SK-N-SH treated with all-trans-retinoic acid at 6 μM for 48 hours (cell line): ENCODE data around the gene MS4A1.

Experiments
- ATAC-seq: fragments of 200-7000 bp; cut with Tn5 transposase; 3 replicates; pipeline ENCODE4 v1.9.1; 2020; ENCODE audit warnings: mild to moderate bottlenecking, moderate library complexity
- CREB5 ChIP-seq: fragments of 250-450 bp; sonication (Bioruptor Pico); IDR thresholded peaks from 2 replicates; pipeline ENCODE4 v1.5.1; 2020; ENCODE audit warnings: low read depth, mild to moderate bottlenecking, moderate library complexity
- CSDC2 ChIP-seq: fragments of 250-450 bp; sonication (Bioruptor Pico); IDR thresholded peaks from 2 replicates; pipeline ENCODE4 v1.5.0; 2020; ENCODE audit warnings: mild to moderate bottlenecking, moderate library complexity
- CSRNP3 ChIP-seq: fragments of 250-450 bp; sonication (Bioruptor Pico); IDR thresholded peaks from 2 replicates; pipeline ENCODE4 v1.5.1; 2021; ENCODE audit warnings: mild to moderate bottlenecking, moderate library complexity
- ESRRG ChIP-seq: fragments of 250-450 bp; sonication (Bioruptor Pico); IDR thresholded peaks from 2 replicates; pipeline ENCODE4 v1.6.1; 2021; ENCODE audit warnings: mild to moderate bottlenecking
- GLIS3 ChIP-seq: fragments of 250-450 bp; sonication (Bioruptor Pico); IDR thresholded peaks from 2 replicates; pipeline ENCODE4 v1.5.0; 2020; ENCODE audit warnings: mild to moderate bottlenecking, moderate library complexity
- ISL1 ChIP-seq: fragments of 250-450 bp; sonication (Bioruptor Pico); IDR thresholded peaks from 2 replicates; pipeline ENCODE4 v2.1.2; 2022; ENCODE audit warnings: mild to moderate bottlenecking, moderate library complexity
- OSR1 ChIP-seq: fragments of 250-450 bp; sonication (Bioruptor Pico); IDR thresholded peaks from 2 replicates; pipeline ENCODE4 v1.8.0; 2022; ENCODE audit warnings: moderate library complexity, mild to moderate bottlenecking, inconsistent platforms
- PATZ1 ChIP-seq: fragments of 250-450 bp; sonication (Bioruptor Pico); IDR thresholded peaks from 2 replicates; pipeline ENCODE4 v1.8.0; 2020; ENCODE audit warnings: mild to moderate bottlenecking, moderate library complexity, borderline replicate concordance
- PPARA ChIP-seq: fragments of 250-450 bp; sonication (Bioruptor Pico); IDR thresholded peaks from 2 replicates; pipeline ENCODE4 v1.5.0; 2020; ENCODE audit warnings: mild to moderate bottlenecking, borderline replicate concordance
- RARB ChIP-seq: fragments of 250-450 bp; sonication (Bioruptor Pico); IDR thresholded peaks from 2 replicates; pipeline ENCODE4 v1.8.0; 2021; ENCODE audit warnings: mild to moderate bottlenecking, moderate library complexity
- SNAI2 ChIP-seq: fragments of 250-450 bp; sonication (Bioruptor Pico); IDR thresholded peaks from 2 replicates; pipeline ENCODE4 v1.5.0; 2020; ENCODE audit warnings: mild to moderate bottlenecking, moderate library complexity
- TCF4 ChIP-seq: fragments of 250-450 bp; sonication (Bioruptor Pico); IDR thresholded peaks from 2 replicates; pipeline ENCODE4 v1.8.0; 2021; ENCODE audit warnings: mild to moderate bottlenecking, moderate library complexity, borderline replicate concordance
- TOX ChIP-seq: fragments of 250-450 bp; sonication (Bioruptor Pico); IDR thresholded peaks from 2 replicates; pipeline ENCODE4 v1.8.0; 2021; ENCODE audit warnings: mild to moderate bottlenecking, moderate library complexity, borderline replicate concordance
- TSHZ2 ChIP-seq: fragments of 250-450 bp; sonication (Bioruptor Pico); IDR thresholded peaks from 2 replicates; pipeline ENCODE4 v1.5.0; 2020; ENCODE audit warnings: mild to moderate bottlenecking, moderate library complexity
- ZC3H10 ChIP-seq: fragments of 250-450 bp; sonication (Bioruptor Pico); IDR thresholded peaks from 2 replicates; pipeline ENCODE4 v1.5.1; 2021; ENCODE audit warnings: mild to moderate bottlenecking, moderate library complexity
- ZFP3 ChIP-seq: fragments of 250-450 bp; sonication (Bioruptor Pico); IDR thresholded peaks from 2 replicates; pipeline ENCODE4 v1.5.0; 2020; ENCODE audit warnings: mild to moderate bottlenecking, moderate library complexity
- ZNF565 ChIP-seq: fragments of 450-650 bp; formaldehyde crosslinking; conservative IDR thresholded peaks from 2 replicates; pipeline ENCODE4 v1.5.0; 2020; ENCODE audit warnings: low read depth, mild to moderate bottlenecking, moderate library complexity
- ZNF70 ChIP-seq: fragments of 450-650 bp; formaldehyde crosslinking; IDR thresholded peaks from 2 replicates; pipeline ENCODE4 v1.5.0; 2020; ENCODE audit warnings: mild to moderate bottlenecking, moderate library complexity
- ZNF8 ChIP-seq: fragments of 450-650 bp; formaldehyde crosslinking; IDR thresholded peaks from 2 replicates; pipeline ENCODE4 v1.5.0; 2020; ENCODE audit warnings: mild to moderate bottlenecking, moderate library complexity
- TF ChIP-seq, protein P1 (sequence below): fragments of 250-450 bp; sonication (Bioruptor Pico); IDR thresholded peaks from 2 replicates; pipeline ENCODE4 v1.8.0; 2021; ENCODE audit warnings: low read depth, mild to moderate bottlenecking, moderate library complexity, borderline replicate concordance

The MS4A1 gene

DNA sequence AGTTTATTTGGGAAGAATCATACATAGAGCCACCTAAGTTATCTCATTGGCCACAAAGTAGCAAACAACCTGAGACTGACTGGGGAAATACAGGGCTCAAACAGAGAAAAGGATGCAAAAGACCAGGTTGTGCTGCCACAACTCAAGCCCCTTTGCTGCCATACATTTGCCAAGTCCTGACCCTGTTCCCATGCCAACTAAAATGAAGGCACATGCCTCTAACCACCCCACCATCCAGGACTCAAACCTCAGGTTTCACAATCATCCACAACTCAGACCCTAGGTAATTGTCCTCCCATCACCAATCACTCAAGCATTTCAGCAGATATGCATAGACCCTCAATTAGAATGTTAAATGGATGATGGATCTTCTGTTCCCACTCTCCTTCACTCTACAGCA lies 1.4 kb upstream of the MS4A1 start:
- TF ChIP-seq, protein P1, sequence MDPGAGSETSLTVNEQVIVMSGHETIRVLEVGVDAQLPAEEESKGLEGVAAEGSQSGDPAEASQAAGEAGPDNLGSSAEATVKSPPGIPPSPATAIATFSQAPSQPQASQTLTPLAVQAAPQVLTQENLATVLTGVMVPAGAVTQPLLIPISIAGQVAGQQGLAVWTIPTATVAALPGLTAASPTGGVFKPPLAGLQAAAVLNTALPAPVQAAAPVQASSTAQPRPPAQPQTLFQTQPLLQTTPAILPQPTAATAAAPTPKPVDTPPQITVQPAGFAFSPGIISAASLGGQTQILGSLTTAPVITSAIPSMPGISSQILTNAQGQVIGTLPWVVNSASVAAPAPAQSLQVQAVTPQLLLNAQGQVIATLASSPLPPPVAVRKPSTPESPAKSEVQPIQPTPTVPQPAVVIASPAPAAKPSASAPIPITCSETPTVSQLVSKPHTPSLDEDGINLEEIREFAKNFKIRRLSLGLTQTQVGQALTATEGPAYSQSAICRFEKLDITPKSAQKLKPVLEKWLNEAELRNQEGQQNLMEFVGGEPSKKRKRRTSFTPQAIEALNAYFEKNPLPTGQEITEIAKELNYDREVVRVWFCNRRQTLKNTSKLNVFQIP, result no peak
- no peak for TF ChIP-seq ZNF8 (CRISPR knock-in tag)
- no peak for TF ChIP-seq PATZ1 (CRISPR knock-in tag)
- TF ChIP-seq TCF4, result no peak
- TF ChIP-seq CREB5, result no peak
- TF ChIP-seq OSR1, result no peak
- no peak for TF ChIP-seq ISL1 (CRISPR knock-in tag)
- ATAC-seq, result no peak

DNA sequence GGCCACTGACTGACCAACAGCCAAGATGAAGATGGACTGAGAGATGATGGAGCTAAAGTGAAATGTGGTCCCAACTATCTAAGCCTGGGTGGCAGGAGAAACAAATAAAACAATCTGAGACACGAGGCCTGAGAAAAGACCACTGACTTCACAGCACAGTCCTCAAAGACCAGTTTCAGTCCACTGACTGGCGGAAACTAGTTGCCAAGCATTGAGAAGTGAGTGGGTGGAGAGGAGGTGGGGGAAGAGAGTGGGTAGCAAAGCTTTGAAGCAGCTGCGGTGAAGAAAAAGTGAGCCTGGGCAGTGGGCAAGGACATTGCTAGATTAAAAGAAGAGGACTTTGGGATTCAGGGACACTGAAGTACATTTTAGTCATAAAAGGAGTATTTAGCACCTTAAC lies 1.9 kb downstream of the MS4A1 start:
- no peak for TF ChIP-seq TSHZ2 (CRISPR knock-in tag)
- TF ChIP-seq ZFP3, result no peak
- no peak for TF ChIP-seq CSRNP3 (CRISPR knock-in tag)
- no peak for TF ChIP-seq TCF4
- no peak for TF ChIP-seq ZNF70 (CRISPR knock-in tag)
- TF ChIP-seq PPARA (CRISPR knock-in tag), result no peak
- no peak for TF ChIP-seq CSDC2 (CRISPR knock-in tag)
- TF ChIP-seq PATZ1 (CRISPR knock-in tag), result no peak
- no peak for TF ChIP-seq GLIS3
- TF ChIP-seq TOX (CRISPR knock-in tag), result no peak
- no peak for TF ChIP-seq CREB5
- TF ChIP-seq, protein P1, result no peak
- TF ChIP-seq ZC3H10 (CRISPR knock-in tag), result no peak
- TF ChIP-seq SNAI2 (CRISPR knock-in tag), result no peak
- TF ChIP-seq ZNF8 (CRISPR knock-in tag), result no peak
- no peak for TF ChIP-seq ZNF565 (CRISPR knock-in tag)
- no peak for TF ChIP-seq RARB
- no peak for TF ChIP-seq ESRRG (CRISPR knock-in tag)
- no peak for ATAC-seq
